Large intestine (tissue), 3 donors: ENCODE data around the gene PXN. TPM values are rescaled to one million over a fixed set of nuclear protein-coding genes. Genes with fewer than 3 reads are reported as not detected.
"Not testable (repeated sequence)": the region's sequence is repeated elsewhere in the genome, so short reads cannot be mapped to it uniquely, and the experiment has no call there.

Experiments
- DNase-seq, 2 donors: peaks; one replicate each; pipeline versions ENCODE4 v3.0.0 to v3.0.0-alpha.2; 2013
- H3K27ac ChIP-seq: one replicate; pipeline ENCODE4 v1.5.1; 2013; ENCODE audit warnings: low read length
- H3K27me3 ChIP-seq: 2 replicates; pipeline ENCODE4 v1.6.1; 2013; ENCODE audit warnings: low read length; ENCODE audit not compliant: control insufficient read depth, insufficient read depth
- H3K36me3 ChIP-seq: 2 replicates; pipeline ENCODE4 v1.6.1; 2013; ENCODE audit warnings: low read length; ENCODE audit not compliant: control insufficient read depth, insufficient read depth
- H3K4me1 ChIP-seq: one replicate; pipeline ENCODE4 v1.6.1; 2013; ENCODE audit warnings: low read length; ENCODE audit not compliant: control insufficient read depth, insufficient read depth
- H3K4me3 ChIP-seq: one replicate; pipeline ENCODE4 v1.5.1; 2013; ENCODE audit warnings: low read length
- H3K9me3 ChIP-seq: one replicate; pipeline ENCODE4 v1.6.1; 2013; ENCODE audit warnings: mild to moderate bottlenecking, low read depth, low read length, moderate library complexity; ENCODE audit not compliant: control insufficient read depth
- WGBS: methylation state at CpG from one replicate; pipeline ENCODE4 v1.1.5; 2013; ENCODE audit warnings: low lambda C conversion rate; ENCODE audit not compliant: insufficient coverage; 5-methylcytosine and 5-hydroxymethylcytosine counted together
- polyA plus RNA-seq: library from polyadenylated mRNA; unstranded; fragments of 120-200 nt; gene quantifications from one replicate; pipeline ENCODE4 v1.2.1, GENCODE V29; 2013

The PXN gene
- polyA plus RNA-seq, 1 donor = 118 TPM

DNA sequence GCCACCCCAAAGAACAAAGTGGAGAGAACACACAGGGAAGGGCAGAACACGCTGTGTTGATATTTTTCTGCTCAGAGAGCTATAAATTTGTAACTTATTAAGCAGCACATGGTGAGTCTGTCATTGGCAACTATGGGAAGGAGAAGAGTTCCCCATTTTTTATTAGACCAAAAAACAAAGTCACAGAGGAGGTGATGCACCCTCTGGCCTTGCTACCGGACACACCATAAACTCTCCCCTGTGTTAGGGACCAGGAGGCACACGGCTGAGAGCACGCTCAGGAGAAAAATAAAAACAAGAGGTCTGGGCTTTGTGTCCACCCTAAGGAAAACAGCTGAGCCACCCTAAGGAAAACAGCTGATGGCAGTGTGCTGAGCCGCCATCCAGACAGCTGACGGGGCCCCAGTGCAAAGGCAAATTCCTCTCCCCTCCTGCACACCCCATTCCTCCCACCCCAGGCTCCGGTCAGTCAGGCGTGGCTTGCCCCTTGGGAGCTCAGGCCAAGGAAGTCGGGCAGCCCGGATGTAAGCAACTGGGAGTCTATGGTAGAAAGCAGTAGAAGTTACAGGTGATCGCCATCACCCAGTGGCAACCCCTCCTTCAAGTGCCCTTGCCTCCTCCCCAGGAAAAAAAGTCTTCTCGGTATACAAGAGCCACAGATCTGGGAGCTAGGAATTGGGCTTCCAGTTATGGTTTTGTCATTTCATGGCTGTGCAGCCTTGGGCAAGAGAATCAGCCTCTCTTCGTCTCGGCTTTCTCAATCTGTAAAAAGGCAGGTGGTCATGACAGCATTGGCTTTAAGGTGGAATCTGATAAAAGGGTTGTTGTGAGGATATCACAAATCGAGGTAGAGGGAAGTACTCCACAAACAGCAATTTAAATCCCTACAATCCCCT lies 2.4 kb downstream of the PXN start:
- peak; percentile 23 to 51 for DNase-seq
- peaks cover 59% of the 10 kb centered on the region for H3K4me1 ChIP-seq
- no peaks in the 10 kb centered on the region for H3K27me3 ChIP-seq
- H3K36me3 ChIP-seq = no peaks in the 10 kb centered on the region
- H3K4me3 ChIP-seq = peak overlapping the region; percentile 93
- 20% methylated on average over 1 of the region's 15 CpGs for WGBS
- H3K9me3 ChIP-seq = no peaks in the 10 kb centered on the region
- peak overlapping the region; percentile 57 for H3K27ac ChIP-seq

DNA sequence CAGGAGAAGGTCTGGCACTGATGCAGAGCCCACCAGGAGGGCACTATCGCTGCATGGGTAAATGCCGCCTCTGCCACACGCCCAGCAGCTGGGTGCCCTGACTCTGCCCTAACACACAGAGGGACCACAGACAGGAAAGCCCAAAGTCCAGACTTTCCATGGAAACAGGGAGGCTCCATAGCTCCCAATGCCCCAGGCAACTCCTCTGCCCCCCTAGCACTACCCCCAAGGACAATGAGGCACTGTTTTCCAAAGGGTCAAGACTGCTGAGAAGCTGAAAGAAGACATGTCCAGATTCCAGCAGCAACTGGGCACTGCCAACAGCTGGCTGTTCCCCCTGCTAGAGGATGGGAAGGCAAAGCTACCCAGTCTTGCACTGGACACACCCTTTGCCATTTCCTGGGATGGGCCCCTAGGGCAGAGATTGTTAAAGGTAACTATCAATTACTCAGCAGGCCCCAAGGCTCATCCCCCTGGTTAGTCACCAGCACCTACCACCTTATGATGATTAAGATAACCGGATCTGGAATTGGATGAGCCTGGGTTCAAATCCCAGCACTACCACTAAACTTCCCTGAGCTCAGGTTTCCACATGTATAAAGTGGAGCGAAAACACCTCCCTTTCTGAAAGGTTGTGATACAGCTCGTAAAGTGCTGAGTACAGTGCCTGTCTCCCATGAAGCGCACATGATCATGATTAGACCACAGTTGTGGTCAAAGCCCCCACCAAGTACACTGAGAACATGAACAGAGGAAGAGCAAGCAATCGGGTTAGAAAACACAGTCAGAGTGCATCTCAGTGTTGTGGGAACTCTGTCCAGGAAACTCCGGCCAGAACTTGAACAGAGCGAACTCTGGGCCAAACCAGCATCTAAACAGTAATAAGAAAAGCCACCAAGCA lies 3.3 kb downstream of the PXN start:
- H3K27me3 ChIP-seq = no peaks in the 10 kb centered on the region
- H3K4me1 ChIP-seq = peaks cover 57% of the 10 kb centered on the region

GRCh38 chr12:120260607-120261006 lies 4.9 kb downstream of the PXN start:
- Histone ChIP-seq H3K4me3 (no peak overlapping the region), H3K4me1 (peaks cover 56% of the 10 kb centered on the region), H3K27ac (no peak overlapping the region), H3K36me3 (peaks cover 2% of the 10 kb centered on the region), H3K9me3 (no peaks in the 10 kb centered on the region), H3K27me3 (no peaks in the 10 kb centered on the region)
- no CpG with 5 or more reads among the region's 5 CpGs for WGBS
- DNase-seq = no peak

More for the DNA sequence above, 3.3 kb downstream of the PXN start:
- Histone ChIP-seq H3K4me3 (peak overlapping the region; percentile 93), H3K27ac (peak overlapping the region; percentile 57), H3K36me3 (no peaks in the 10 kb centered on the region), H3K9me3 (no peaks in the 10 kb centered on the region)
- peak in 1 of 2 donors; percentile 76 for DNase-seq
- WGBS = no CpG with 5 or more reads among the region's 10 CpGs

DNA sequence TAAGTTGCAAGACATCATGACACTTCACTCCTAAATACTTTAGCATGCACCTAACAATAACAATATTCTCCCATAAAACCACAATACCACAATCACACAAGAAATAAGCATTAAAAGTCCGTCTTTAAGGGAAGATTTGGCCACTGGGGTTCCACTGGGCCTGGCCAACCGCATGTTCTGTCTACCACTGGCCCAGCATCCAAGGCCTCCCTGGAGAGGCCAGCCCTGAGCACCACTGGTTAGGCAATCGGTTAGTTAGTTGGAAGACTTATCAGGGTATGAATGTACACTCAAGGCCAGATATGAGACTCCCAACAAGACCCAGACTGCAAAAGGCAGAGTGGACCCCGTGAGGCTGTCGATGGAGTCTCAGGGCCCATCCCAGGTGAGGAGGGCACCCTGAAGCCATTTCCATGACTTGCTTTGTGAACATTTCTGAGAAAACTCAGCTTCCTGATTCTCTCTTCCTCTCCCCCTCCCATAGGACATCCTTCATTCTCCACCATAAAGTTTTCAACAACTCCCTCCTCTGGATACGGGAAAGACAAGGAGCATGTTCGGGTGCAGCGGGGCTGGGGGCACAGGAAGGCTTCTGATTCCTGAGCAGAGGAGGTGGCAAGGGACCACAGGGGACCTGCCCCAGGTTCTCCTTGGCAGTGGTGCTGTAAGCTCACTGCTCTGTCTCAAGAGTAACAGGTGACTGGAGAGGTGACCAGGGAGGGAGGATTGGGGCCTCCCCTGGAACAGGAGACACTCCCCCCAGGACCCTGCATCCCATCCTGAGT lies 5.9 kb downstream of the PXN start:
- Histone ChIP-seq H3K4me3 (no peak overlapping the region), H3K27me3 (no peaks in the 10 kb centered on the region), H3K9me3 (no peaks in the 10 kb centered on the region), H3K4me1 (peaks cover 56% of the 10 kb centered on the region), H3K36me3 (peaks cover 8% of the 10 kb centered on the region), H3K27ac (no peak overlapping the region)
- DNase-seq = peak in 1 of 2 donors; percentile 3
- WGBS = no CpG with 5 or more reads among the region's 8 CpGs

DNA sequence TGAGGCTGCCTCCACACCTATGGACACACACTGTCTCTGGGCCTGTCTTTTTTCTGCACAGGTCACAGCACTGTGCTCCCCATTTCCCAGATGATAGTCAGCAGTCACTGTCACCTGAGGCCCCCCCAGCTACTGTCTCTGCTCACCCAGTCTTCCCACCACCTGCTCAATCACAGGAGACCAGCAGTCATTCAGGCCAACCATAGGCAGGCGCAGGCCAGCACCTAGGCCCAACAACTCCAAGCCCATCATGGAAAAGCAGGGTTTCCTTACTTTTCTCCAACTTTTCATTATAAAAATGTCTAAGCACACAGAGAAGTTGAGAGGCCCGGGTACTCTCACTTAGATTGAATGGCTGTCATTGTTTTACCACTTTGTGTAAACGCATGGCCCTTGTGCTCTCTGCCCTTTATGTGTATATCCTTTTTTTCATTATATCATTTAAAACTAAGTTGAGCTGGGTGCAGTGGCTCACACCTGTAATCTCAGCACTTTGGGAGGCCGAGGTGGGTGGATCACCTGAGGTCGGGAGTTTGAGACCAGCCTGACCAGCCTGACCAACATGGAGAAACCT lies 7.1 kb downstream of the PXN start:
- Histone ChIP-seq H3K36me3 (peaks cover 16% of the 10 kb centered on the region), H3K9me3 (no peaks in the 10 kb centered on the region), H3K27me3 (no peaks in the 10 kb centered on the region), H3K27ac (no peak overlapping the region), H3K4me1 (peaks cover 46% of the 10 kb centered on the region), H3K4me3 (no peak overlapping the region)
- no peak for DNase-seq
- WGBS = no CpG with 5 or more reads among the region's 5 CpGs

DNA sequence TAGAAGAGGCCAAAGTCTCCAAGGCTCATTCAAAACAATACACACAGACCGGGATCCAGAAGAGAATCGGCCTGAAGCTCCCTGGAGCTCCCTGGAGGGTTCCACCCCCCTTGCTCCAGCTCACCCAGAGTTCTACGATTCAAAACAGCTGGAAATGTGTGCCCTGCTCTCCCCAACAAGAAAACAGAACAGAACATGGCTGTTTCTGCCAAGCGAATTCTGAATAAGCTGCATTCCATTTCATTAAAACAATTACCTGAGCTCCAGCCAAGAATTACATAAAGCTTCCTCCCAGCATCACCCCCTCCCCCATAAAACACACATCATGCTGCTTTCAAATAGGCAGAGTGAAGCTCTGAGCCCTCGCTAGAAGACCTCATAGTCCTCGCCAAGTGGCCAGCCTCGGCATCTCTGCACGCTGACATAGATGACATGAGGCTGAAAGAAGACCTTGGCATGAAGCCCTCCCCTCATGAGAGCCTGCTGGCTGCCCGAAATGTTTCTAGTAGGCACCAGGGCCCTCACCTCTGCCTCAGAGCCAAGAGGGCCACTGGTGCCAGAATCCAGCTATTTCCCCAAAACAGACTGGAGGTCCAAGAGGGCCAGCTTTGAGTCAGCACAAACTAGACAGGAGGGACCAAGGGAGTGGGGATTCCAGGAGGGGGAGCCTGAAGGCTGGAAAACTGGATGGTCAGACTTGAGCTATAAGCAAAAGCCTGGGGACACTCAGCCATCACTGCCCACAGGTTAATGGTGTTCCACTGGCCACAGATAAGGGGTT lies 8.3 kb downstream of the PXN start:
- no peaks in the 10 kb centered on the region for H3K9me3 ChIP-seq
- H3K27me3 ChIP-seq = no peaks in the 10 kb centered on the region
- no peak overlapping the region for H3K4me3 ChIP-seq
- DNase-seq = peak in 1 of 2 donors; percentile 55
- WGBS = 100% methylated on average over 1 of the region's 9 CpGs
- peak overlapping the region; percentile 33 for H3K27ac ChIP-seq
- H3K4me1 ChIP-seq = peaks cover 34% of the 10 kb centered on the region
- peaks cover 17% of the 10 kb centered on the region for H3K36me3 ChIP-seq

GRCh38 chr12:120254809-120255208 lies 10.7 kb downstream of the PXN start:
- WGBS = 96% methylated on average over 4 of the region's 7 CpGs
- no peak for DNase-seq

DNA sequence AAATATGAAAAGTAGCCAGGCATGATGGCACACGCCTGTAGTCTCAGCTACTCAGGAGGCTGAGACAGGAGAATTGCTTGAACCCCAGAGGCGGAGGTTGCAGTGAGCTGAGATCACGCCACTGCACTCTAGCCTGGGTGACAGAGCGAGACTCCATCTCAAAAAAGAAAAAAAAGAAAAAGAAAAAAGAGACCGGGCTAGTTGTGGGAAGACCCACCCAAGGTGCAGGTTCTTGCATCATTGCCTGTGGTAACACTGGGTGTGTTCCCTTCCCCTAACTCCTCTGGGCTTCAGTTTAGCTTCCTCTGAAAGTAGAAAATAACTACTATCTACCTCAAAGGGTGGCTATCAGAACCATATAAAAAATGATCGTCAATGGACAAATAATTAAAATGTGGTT lies 12.2 kb downstream of the PXN start:
- H3K9me3 ChIP-seq, H3K27me3 ChIP-seq, DNase-seq, H3K4me3 ChIP-seq, H3K27ac ChIP-seq: not testable (repeated sequence)
- Histone ChIP-seq H3K36me3 (peaks cover 27% of the 10 kb centered on the region), H3K4me1 (peaks cover 33% of the 10 kb centered on the region)
- WGBS = no CpG with 5 or more reads among the region's 6 CpGs

More at GRCh38 chr12:120254809-120255208, 10.7 kb downstream of the PXN start:
- H3K4me1 ChIP-seq = peaks cover 32% of the 10 kb centered on the region
- no peaks in the 10 kb centered on the region for H3K27me3 ChIP-seq
- peaks cover 23% of the 10 kb centered on the region for H3K36me3 ChIP-seq
- H3K9me3 ChIP-seq = no peaks in the 10 kb centered on the region
- H3K4me3 ChIP-seq = no peak overlapping the region
- no peak overlapping the region for H3K27ac ChIP-seq
